ENCODE results near the gene DPYD. TPM values are rescaled to one million over a fixed set of nuclear protein-coding genes. Genes with fewer than 3 reads are reported as not detected.
A peak's percentile ranks its signal among the peaks of the same experiment; 100 is the strongest.

The DPYD gene
- total and polyA plus RNA-seq, 2 donors from 2014 or later, result 4.9 to 41.6 TPM

- intact Hi-C loops (cut with DNase I), result no loop called here
- H3K4me1 ChIP-seq (ENCODE audit: control insufficient read depth in 2 of 3, insufficient read depth in 2 of 3, low read depth in 1 of 3, low read length in 3 of 3), result no peaks in the 10 kb centered on the region
- H3K9ac ChIP-seq (ENCODE audit: low read length in 3 of 3), result no peak overlapping the region
- FAIRE-seq, result no peak
- no peaks in the 10 kb centered on the region for H3K36me3 ChIP-seq (ENCODE audit: control insufficient read depth in 2 of 3, insufficient read depth in 3 of 3, low read length in 3 of 3)
- peak in 1 of 5 donors; percentile 11 for DNase-seq
- no peak overlapping the region for H3K27ac ChIP-seq (ENCODE audit: low read depth in 2 of 2, low read length in 2 of 2)
- H3K4me3 ChIP-seq (ENCODE audit: low read length in 3 of 3), result no peak overlapping the region
- TF ChIP-seq CTCF (IDR thresholded peaks at IDR 0.05; ENCODE audit: borderline replicate concordance, extremely low read depth, insufficient read depth), result no peak
- H3K27me3 ChIP-seq (ENCODE audit: control insufficient read depth, insufficient read depth, low read length), result no peaks in the 10 kb centered on the region
- no peaks in the 10 kb centered on the region for H3K9me3 ChIP-seq (ENCODE audit: control insufficient read depth in 2 of 3, insufficient read depth in 1 of 3, low read length in 3 of 3)
Observed at GRCh38 chr1:97654876-97655585, 265.8 kb downstream of the DPYD start.

- FAIRE-seq, result no peak
- Histone ChIP-seq H3K27ac (ENCODE audit: low read depth in 2 of 2, low read length in 2 of 2) (no peak overlapping the region), H3K4me3 (ENCODE audit: low read length in 3 of 3) (no peak overlapping the region), H3K36me3 (ENCODE audit: control insufficient read depth in 2 of 3, insufficient read depth in 3 of 3, low read length in 3 of 3) (no peaks in the 10 kb centered on the region), H3K9me3 (ENCODE audit: control insufficient read depth in 2 of 3, insufficient read depth in 1 of 3, low read length in 3 of 3) (peaks cover 0 to 1% (median 0%) of the 10 kb centered on the region in 3 donors), H3K4me1 (ENCODE audit: control insufficient read depth in 2 of 3, insufficient read depth in 2 of 3, low read depth in 1 of 3, low read length in 3 of 3) (no peaks in the 10 kb centered on the region), H3K27me3 (ENCODE audit: control insufficient read depth, insufficient read depth, low read length) (no peaks in the 10 kb centered on the region), H3K9ac (ENCODE audit: low read length in 3 of 3) (no peak overlapping the region)
- intact Hi-C loops (cut with DNase I), result no loop called here
- no peak for DNase-seq
- TF ChIP-seq CTCF (IDR thresholded peaks at IDR 0.05; ENCODE audit: borderline replicate concordance, extremely low read depth, insufficient read depth), result no peak
Observed at GRCh38 chr1:97651250-97651649, 269.6 kb downstream of the DPYD start.

GRCh38 chr1:97649591-97649990 is 271.2 kb downstream of the DPYD start:
- H3K9me3 ChIP-seq (ENCODE audit: control insufficient read depth in 2 of 3, insufficient read depth in 1 of 3, low read length in 3 of 3), result peaks cover 0 to 1% (median 0%) of the 10 kb centered on the region in 3 donors
- H3K36me3 ChIP-seq (ENCODE audit: control insufficient read depth in 2 of 3, insufficient read depth in 3 of 3, low read length in 3 of 3), result no peaks in the 10 kb centered on the region
- intact Hi-C loops (cut with DNase I), result no loop called here
- no peaks in the 10 kb centered on the region for H3K27me3 ChIP-seq (ENCODE audit: control insufficient read depth, insufficient read depth, low read length)
- no peak overlapping the region for H3K9ac ChIP-seq (ENCODE audit: low read length in 3 of 3)
- TF ChIP-seq CTCF (IDR thresholded peaks at IDR 0.05; ENCODE audit: borderline replicate concordance, extremely low read depth, insufficient read depth), result no peak
- FAIRE-seq, result peak; percentile 39
- H3K27ac ChIP-seq (ENCODE audit: low read depth in 2 of 2, low read length in 2 of 2), result no peak overlapping the region
- no peak for DNase-seq
- no peaks in the 10 kb centered on the region for H3K4me1 ChIP-seq (ENCODE audit: control insufficient read depth in 2 of 3, insufficient read depth in 2 of 3, low read depth in 1 of 3, low read length in 3 of 3)
- no peak overlapping the region for H3K4me3 ChIP-seq (ENCODE audit: low read length in 3 of 3)

Measured in kidney (tissue), 14 donors.